Measurements from ENCODE around the gene LRRC3C. TPM values are rescaled to one million over a fixed set of nuclear protein-coding genes. Genes with fewer than 3 reads are reported as not detected.

LRRC3C gene
- total and polyA plus RNA-seq, 2 experiments from 2014 or later = not detected

GRCh38 chr17:39915559-39915958 is 12.0 kb upstream of the LRRC3C start:
- no peaks in the 10 kb centered on the region for H3K9me3 ChIP-seq (ENCODE audit: low read depth)
- H2AFZ ChIP-seq = no peak overlapping the region
- H3K9me2 ChIP-seq (ENCODE audit: insufficient read depth) = no peaks in the 10 kb centered on the region
- in situ Hi-C loops (cut with MboI) = no loop called here
- no peak overlapping the region for H3K27ac ChIP-seq
- H4K20me1 ChIP-seq (ENCODE audit: insufficient read depth) = no peaks in the 10 kb centered on the region
- no peak for TF ChIP-seq EZH2 (IDR thresholded peaks at IDR 0.05; ENCODE audit: insufficient read depth, poor library complexity, severe bottlenecking)
- no peak for TF ChIP-seq EZH2phosphoT487 (IDR thresholded peaks at IDR 0.05; ENCODE audit: insufficient read depth, low read depth)
- H3K4me1 ChIP-seq (ENCODE audit: insufficient read depth) = no peaks in the 10 kb centered on the region
- DNase-seq = no peak
- WGBS, 2 experiments (ENCODE audit: low coverage in 1 of 2, low lambda C conversion rate in 2 of 2, missing lambda C conversion rate in 2 of 2) = 98 to 99% methylated on average over 4 of the region's 4 CpGs
- no peaks in the 10 kb centered on the region for H3F3A ChIP-seq (ENCODE audit: insufficient read depth)
- no peak overlapping the region for H3K9ac ChIP-seq
- H3K27me3 ChIP-seq (replicated peaks; ENCODE audit: insufficient read depth) = no peaks in the 10 kb centered on the region
- no peaks in the 10 kb centered on the region for H3K36me3 ChIP-seq (ENCODE audit: low read depth)
- H3K4me3 ChIP-seq = no peak overlapping the region
- H3K79me2 ChIP-seq (ENCODE audit: insufficient read depth) = no peaks in the 10 kb centered on the region
- H3K4me2 ChIP-seq (ENCODE audit: unreplicated experiment) = no peak overlapping the region

GRCh38 chr17:39916918-39917317 is 10.6 kb upstream of the LRRC3C start:
- Histone ChIP-seq H2AFZ (no peak overlapping the region), H3K9ac (no peak overlapping the region), H3F3A (ENCODE audit: insufficient read depth) (no peaks in the 10 kb centered on the region), H3K9me3 (ENCODE audit: low read depth) (no peaks in the 10 kb centered on the region), H3K4me1 (ENCODE audit: insufficient read depth) (no peaks in the 10 kb centered on the region), H3K27me3 (replicated peaks; ENCODE audit: insufficient read depth) (no peaks in the 10 kb centered on the region), H3K36me3 (ENCODE audit: low read depth) (peaks cover 6% of the 10 kb centered on the region), H3K4me3 (no peak overlapping the region), H3K79me2 (ENCODE audit: insufficient read depth) (no peaks in the 10 kb centered on the region), H3K4me2 (ENCODE audit: unreplicated experiment) (no peak overlapping the region), H3K27ac (no peak overlapping the region), H4K20me1 (ENCODE audit: insufficient read depth) (no peaks in the 10 kb centered on the region), H3K9me2 (ENCODE audit: insufficient read depth) (no peaks in the 10 kb centered on the region)
- no peak for TF ChIP-seq EZH2phosphoT487 (IDR thresholded peaks at IDR 0.05; ENCODE audit: insufficient read depth, low read depth)
- TF ChIP-seq EZH2 (IDR thresholded peaks at IDR 0.05; ENCODE audit: insufficient read depth, poor library complexity, severe bottlenecking) = no peak
- in situ Hi-C loops (cut with MboI) = no loop called here
- DNase-seq = no peak
- WGBS, 2 experiments (ENCODE audit: low coverage in 1 of 2, low lambda C conversion rate in 2 of 2, missing lambda C conversion rate in 2 of 2) = 89 to 92% methylated on average over 7 of the region's 7 CpGs

GRCh38 chr17:39919087-39919683 is 8.3 kb upstream of the LRRC3C start:
- in situ Hi-C loops (cut with MboI) = no loop called here
- Histone ChIP-seq H3K79me2 (ENCODE audit: insufficient read depth) (peaks cover 20% of the 10 kb centered on the region), H3K9ac (no peak overlapping the region), H3K27ac (no peak overlapping the region), H3K27me3 (replicated peaks; ENCODE audit: insufficient read depth) (no peaks in the 10 kb centered on the region), H3K4me2 (ENCODE audit: unreplicated experiment) (no peak overlapping the region), H2AFZ (no peak overlapping the region), H3K4me3 (no peak overlapping the region), H4K20me1 (ENCODE audit: insufficient read depth) (no peaks in the 10 kb centered on the region), H3K9me2 (ENCODE audit: insufficient read depth) (no peaks in the 10 kb centered on the region), H3K9me3 (ENCODE audit: low read depth) (no peaks in the 10 kb centered on the region), H3K36me3 (ENCODE audit: low read depth) (peaks cover 20% of the 10 kb centered on the region), H3K4me1 (ENCODE audit: insufficient read depth) (peaks cover 7% of the 10 kb centered on the region), H3F3A (ENCODE audit: insufficient read depth) (0 out of 2 replicates have a peak, but pooled peaks cover under 1% of the 10 kb centered on the region)
- TF ChIP-seq EZH2phosphoT487 (IDR thresholded peaks at IDR 0.05; ENCODE audit: insufficient read depth, low read depth) (no peak), EZH2 (IDR thresholded peaks at IDR 0.05; ENCODE audit: insufficient read depth, poor library complexity, severe bottlenecking) (no peak)
- WGBS, 2 experiments (ENCODE audit: low coverage in 1 of 2, low lambda C conversion rate in 2 of 2, missing lambda C conversion rate in 2 of 2) = 94 to 95% methylated on average over 9 of the region's 9 CpGs
- DNase-seq = no peak

- DNase-seq = no peak
- no peaks in the 10 kb centered on the region for H4K20me1 ChIP-seq (ENCODE audit: insufficient read depth)
- H3K27me3 ChIP-seq (replicated peaks; ENCODE audit: insufficient read depth) = no peaks in the 10 kb centered on the region
- in situ Hi-C loops (cut with MboI) = no loop called here
- peaks cover 34% of the 10 kb centered on the region for H3K79me2 ChIP-seq (ENCODE audit: insufficient read depth)
- no peaks in the 10 kb centered on the region for H3K9me3 ChIP-seq (ENCODE audit: low read depth)
- peaks cover 20% of the 10 kb centered on the region for H3K36me3 ChIP-seq (ENCODE audit: low read depth)
- no peak overlapping the region for H2AFZ ChIP-seq
- H3K4me3 ChIP-seq = no peak overlapping the region
- no peak overlapping the region for H3K27ac ChIP-seq
- no peak overlapping the region for H3K9ac ChIP-seq
- 0 out of 2 replicates have a peak, but pooled peaks cover 6% of the 10 kb centered on the region for H3F3A ChIP-seq (ENCODE audit: insufficient read depth)
- 82 to 85% methylated on average over 18 to 19 of the region's 19 CpGs for WGBS, 2 experiments (ENCODE audit: low coverage in 1 of 2, low lambda C conversion rate in 2 of 2, missing lambda C conversion rate in 2 of 2)
- H3K4me1 ChIP-seq (ENCODE audit: insufficient read depth) = peaks cover 19% of the 10 kb centered on the region
- H3K4me2 ChIP-seq (ENCODE audit: unreplicated experiment) = no peak overlapping the region
- no peak for TF ChIP-seq EZH2phosphoT487 (IDR thresholded peaks at IDR 0.05; ENCODE audit: insufficient read depth, low read depth)
- TF ChIP-seq EZH2 (IDR thresholded peaks at IDR 0.05; ENCODE audit: insufficient read depth, poor library complexity, severe bottlenecking) = no peak
- no peaks in the 10 kb centered on the region for H3K9me2 ChIP-seq (ENCODE audit: insufficient read depth)
These were observed 7.0 kb upstream of the LRRC3C start for GRCh38 chr17:39920218-39921210.

Measured in GM23248 (cell line).